Natural killer cell (primary cell): ENCODE results near the gene WNT1. TPM values are rescaled to one million over a fixed set of nuclear protein-coding genes. Genes with fewer than 3 reads are reported as not detected.

ENCODE experiments used
- ATAC-seq, 3 donors: fragments of 150-1000 bp in 2 of 3; fragments of 200-7000 bp in 1 of 3; cut with Tn5 transposase; 1 replicate in 1 of 3; 2 replicates in 2 of 3; pipeline ENCODE4 v1.10.0; 2021; ENCODE audit warnings: mild to moderate bottlenecking in 2 of 3, moderate library complexity in 2 of 3
- DNase-seq, 2 donors: peaks; one replicate each; pipeline versions ENCODE4 v3.0.0 to v3.0.0-alpha.2; 2013 to 2021; ENCODE audit warnings: mixed read lengths in 1 of 2
- H3K27ac ChIP-seq: one replicate; pipeline ENCODE4 v1.5.1; 2013; ENCODE audit warnings: mild to moderate bottlenecking, low read length
- H3K27me3 ChIP-seq: one replicate; pipeline ENCODE4 v1.6.1; 2013; ENCODE audit warnings: low read length; ENCODE audit not compliant: control insufficient read depth, insufficient read depth
- H3K36me3 ChIP-seq: one replicate; pipeline ENCODE4 v1.6.1; 2013; ENCODE audit warnings: low read length; ENCODE audit not compliant: control insufficient read depth, insufficient read depth
- H3K4me1 ChIP-seq: one replicate; pipeline ENCODE4 v1.6.1; 2013; ENCODE audit warnings: low read length; ENCODE audit not compliant: control insufficient read depth, insufficient read depth
- H3K4me3 ChIP-seq: one replicate; pipeline ENCODE4 v1.5.1; 2013; ENCODE audit warnings: low read length
- H3K9me3 ChIP-seq: one replicate; pipeline ENCODE4 v1.6.1; 2013; ENCODE audit warnings: low read length; ENCODE audit not compliant: control insufficient read depth, insufficient read depth
- H3K27ac Mint-ChIP-seq, 2 donors: one replicate each; pipeline ENCODE4 v1.8.0; 2022; ENCODE audit warnings: mild to moderate bottlenecking in 2 of 2, mixed read lengths in 2 of 2, moderate library complexity in 1 of 2
- H3K27me3 Mint-ChIP-seq, 2 donors: one replicate each; pipeline ENCODE4 v1.8.0; 2022; ENCODE audit warnings: low read depth in 2 of 2, mixed read lengths in 2 of 2
- H3K36me3 Mint-ChIP-seq: one replicate; pipeline ENCODE4 v1.8.0; 2022; ENCODE audit warnings: mixed read lengths
- H3K4me1 Mint-ChIP-seq, 2 donors: one replicate each; pipeline ENCODE4 v1.8.0; 2022; ENCODE audit warnings: mixed read lengths in 2 of 2
- H3K4me3 Mint-ChIP-seq: one replicate; pipeline ENCODE4 v1.8.0; 2022; ENCODE audit warnings: mild to moderate bottlenecking, moderate library complexity, mixed read lengths
- H3K9me3 Mint-ChIP-seq, 2 donors: one replicate each; pipeline ENCODE4 v1.8.0; 2022; ENCODE audit warnings: mixed read lengths in 2 of 2
- WGBS: methylation state at CpG from one replicate; pipeline ENCODE4 v1.1.7; 2013; ENCODE audit warnings: missing lambda C conversion rate; ENCODE audit not compliant: insufficient coverage; 5-methylcytosine and 5-hydroxymethylcytosine counted together
- intact Hi-C: fragments of 100-400 bp; cut with micrococcal nuclease; formaldehyde crosslinking; loops from one replicate; pipeline ENCODE4 v1.14.2; 2022
- total RNA-seq, 4 donors: library from RNA; stranded (reverse); fragments of 120-200 nt in 1 of 4; gene quantifications; one replicate each; pipeline versions ENCODE4 v1.2.3 to v1.2.4, GENCODE V29; 2013 to 2022
- TF ChIP-seq, protein P1 (sequence below): fragments of 200-600 bp; IDR thresholded peaks from one replicate; pipeline ENCODE4 v1.8.0; 2022; ENCODE audit warnings: antibody characterized with exemption

Gene WNT1
- total RNA-seq, 3 donors from 2014 or later (not counting 1 experiment from before 2014, with no cell fraction given): 1.1 to 2.0 (median 1.7) TPM

DNA sequence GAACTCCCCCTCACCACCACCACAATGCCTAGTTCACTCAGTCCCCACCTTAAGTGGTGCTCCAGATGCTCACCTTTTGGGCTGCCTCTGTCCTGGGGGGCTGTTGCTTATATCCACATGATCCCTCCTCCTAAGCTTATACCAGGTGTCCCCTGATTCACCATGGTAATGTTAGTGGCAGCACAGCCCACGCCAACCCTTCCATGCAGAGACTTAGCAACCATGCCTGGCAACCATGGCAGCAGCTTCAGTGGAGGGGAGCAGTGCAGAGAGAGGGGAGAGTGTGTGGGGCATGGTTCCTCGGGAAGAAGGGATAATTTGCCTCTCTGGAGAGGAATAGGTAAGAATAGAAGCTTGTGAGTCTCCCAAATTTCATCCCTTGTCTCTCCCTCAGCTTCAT lies 22.2 kb downstream of the WNT1 start:
- Mint-ChIP-seq H3K27me3 (peaks cover 20 to 51% of the 10 kb centered on the region in 2 donors), H3K27ac (no peak overlapping the region), H3K4me3 (no peak overlapping the region), H3K36me3 (peaks cover 25% of the 10 kb centered on the region), H3K9me3 (no peaks in the 10 kb centered on the region), H3K4me1 (peaks cover 24 to 50% of the 10 kb centered on the region in 2 donors)
- no peaks in the 10 kb centered on the region for H3K9me3 ChIP-seq
- TF ChIP-seq, protein P1, sequence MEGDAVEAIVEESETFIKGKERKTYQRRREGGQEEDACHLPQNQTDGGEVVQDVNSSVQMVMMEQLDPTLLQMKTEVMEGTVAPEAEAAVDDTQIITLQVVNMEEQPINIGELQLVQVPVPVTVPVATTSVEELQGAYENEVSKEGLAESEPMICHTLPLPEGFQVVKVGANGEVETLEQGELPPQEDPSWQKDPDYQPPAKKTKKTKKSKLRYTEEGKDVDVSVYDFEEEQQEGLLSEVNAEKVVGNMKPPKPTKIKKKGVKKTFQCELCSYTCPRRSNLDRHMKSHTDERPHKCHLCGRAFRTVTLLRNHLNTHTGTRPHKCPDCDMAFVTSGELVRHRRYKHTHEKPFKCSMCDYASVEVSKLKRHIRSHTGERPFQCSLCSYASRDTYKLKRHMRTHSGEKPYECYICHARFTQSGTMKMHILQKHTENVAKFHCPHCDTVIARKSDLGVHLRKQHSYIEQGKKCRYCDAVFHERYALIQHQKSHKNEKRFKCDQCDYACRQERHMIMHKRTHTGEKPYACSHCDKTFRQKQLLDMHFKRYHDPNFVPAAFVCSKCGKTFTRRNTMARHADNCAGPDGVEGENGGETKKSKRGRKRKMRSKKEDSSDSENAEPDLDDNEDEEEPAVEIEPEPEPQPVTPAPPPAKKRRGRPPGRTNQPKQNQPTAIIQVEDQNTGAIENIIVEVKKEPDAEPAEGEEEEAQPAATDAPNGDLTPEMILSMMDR: no peak
- H3K27me3 ChIP-seq: peaks cover 36% of the 10 kb centered on the region
- DNase-seq (no peak), ATAC-seq (no peak)
- H3K4me3 ChIP-seq: no peak overlapping the region
- H3K4me1 ChIP-seq: peaks cover 42% of the 10 kb centered on the region
- 86% methylated on average over 2 of the region's 2 CpGs for WGBS
- H3K36me3 ChIP-seq: peaks cover 36% of the 10 kb centered on the region
- no peak overlapping the region for H3K27ac ChIP-seq
- intact Hi-C loops: no loop called here

GRCh38 chr12:49008943-49009342 lies 30.8 kb downstream of the WNT1 start:
- Mint-ChIP-seq H3K4me1 (peaks cover 4 to 9% of the 10 kb centered on the region in 2 donors), H3K4me3 (no peak overlapping the region), H3K27ac (no peak overlapping the region), H3K36me3 (peaks cover 41% of the 10 kb centered on the region), H3K9me3 (no peaks in the 10 kb centered on the region), H3K27me3 (no peaks in the 10 kb centered on the region)
- Histone ChIP-seq H3K9me3 (no peaks in the 10 kb centered on the region), H3K27me3 (no peaks in the 10 kb centered on the region), H3K36me3 (peaks cover 52% of the 10 kb centered on the region), H3K27ac (no peak overlapping the region), H3K4me1 (no peaks in the 10 kb centered on the region), H3K4me3 (no peak overlapping the region)
- intact Hi-C loops: no loop called here
- no peak for ATAC-seq
- WGBS: 89% methylated on average over 1 of the region's 1 CpG
- DNase-seq: no peak
- TF ChIP-seq, protein P1: no peak

GRCh38 chr12:49010092-49010668 lies 32.1 kb downstream of the WNT1 start:
- Histone ChIP-seq H3K36me3 (peaks cover 41% of the 10 kb centered on the region), H3K27ac (no peak overlapping the region), H3K27me3 (no peaks in the 10 kb centered on the region), H3K4me3 (no peak overlapping the region), H3K4me1 (no peaks in the 10 kb centered on the region), H3K9me3 (no peaks in the 10 kb centered on the region)
- Mint-ChIP-seq H3K27me3 (no peaks in the 10 kb centered on the region), H3K4me1 (peaks cover 9% of the 10 kb centered on the region in 2 donors), H3K4me3 (no peak overlapping the region), H3K9me3 (no peaks in the 10 kb centered on the region), H3K27ac (no peak overlapping the region), H3K36me3 (peaks cover 30% of the 10 kb centered on the region)
- no peak for DNase-seq
- WGBS: 94% methylated on average over 3 of the region's 3 CpGs
- intact Hi-C loops: no loop called here
- no peak for ATAC-seq
- TF ChIP-seq, protein P1: no peak

DNA sequence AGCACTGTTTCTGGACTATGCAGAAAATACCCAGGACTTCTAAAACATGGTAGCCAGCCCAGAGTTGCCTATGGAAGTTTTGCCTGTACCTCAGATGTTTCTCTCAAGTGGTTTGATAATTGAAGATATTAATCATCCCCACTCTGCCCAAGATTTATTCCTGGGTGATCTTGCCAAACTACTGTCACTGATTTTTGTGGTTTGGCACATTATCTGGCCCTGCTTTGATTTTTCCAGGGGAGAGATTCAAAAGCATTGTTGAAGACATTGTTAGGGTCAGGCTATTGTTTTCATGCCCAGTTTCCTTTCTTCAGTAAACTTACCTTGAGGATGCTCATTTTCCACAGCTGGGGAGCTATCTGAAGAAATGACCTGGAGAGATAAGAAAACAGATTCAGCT lies 34.6 kb downstream of the WNT1 start:
- TF ChIP-seq, protein P1: no peak
- no peak for ATAC-seq
- Mint-ChIP-seq H3K36me3 (peaks cover 27% of the 10 kb centered on the region), H3K9me3 (no peaks in the 10 kb centered on the region), H3K27me3 (no peaks in the 10 kb centered on the region), H3K4me1 (peaks cover 27 to 32% of the 10 kb centered on the region in 2 donors), H3K27ac (no peak overlapping the region), H3K4me3 (no peak overlapping the region)
- Histone ChIP-seq H3K27ac (no peak overlapping the region), H3K9me3 (no peaks in the 10 kb centered on the region), H3K4me1 (peaks cover 8% of the 10 kb centered on the region), H3K27me3 (no peaks in the 10 kb centered on the region), H3K4me3 (no peak overlapping the region), H3K36me3 (peaks cover 35% of the 10 kb centered on the region)
- DNase-seq: no peak
- intact Hi-C loops: no loop called here
